HG02588 (cell line): ENCODE results near the gene KIF1C.
"Not testable (repeated sequence)": the region's sequence is repeated elsewhere in the genome, so short reads cannot be mapped to it uniquely, and the experiment has no call there.

Experiments used
- ATAC-seq: cut with Tn5 transposase; IDR thresholded peaks from one replicate; pipeline ENCODE4 v1.9.1; 2021; ENCODE audit warnings: mild to moderate bottlenecking, moderate library complexity; ENCODE audit not compliant: unreplicated experiment

KIF1C gene

GRCh38 chr17:5042157-5043022 is 44.6 kb downstream of the KIF1C start:
- no peak for ATAC-seq

GRCh38 chr17:5043524-5043923 is 45.8 kb downstream of the KIF1C start:
- no peak for ATAC-seq

DNA sequence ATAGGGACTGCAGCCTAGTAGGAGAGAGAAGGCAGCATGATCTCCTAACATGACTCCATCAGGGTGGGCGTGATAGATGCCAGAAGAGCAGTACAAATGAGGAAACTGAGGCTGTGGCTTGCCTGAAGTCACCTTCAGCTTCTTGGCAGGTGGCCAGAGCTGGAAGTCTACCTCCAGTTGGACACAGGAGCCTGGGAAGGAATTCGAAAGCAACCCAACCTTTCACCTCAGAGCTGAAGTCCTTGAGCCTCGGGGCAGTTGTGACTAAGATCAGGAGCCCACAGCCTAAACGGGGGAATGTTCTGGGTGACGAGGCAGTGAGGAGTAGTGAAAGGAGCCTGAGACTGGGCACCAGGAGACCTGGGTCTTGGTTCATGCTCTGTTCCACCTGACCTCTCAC is 46.9 kb downstream of the KIF1C start:
- no peak for ATAC-seq

DNA sequence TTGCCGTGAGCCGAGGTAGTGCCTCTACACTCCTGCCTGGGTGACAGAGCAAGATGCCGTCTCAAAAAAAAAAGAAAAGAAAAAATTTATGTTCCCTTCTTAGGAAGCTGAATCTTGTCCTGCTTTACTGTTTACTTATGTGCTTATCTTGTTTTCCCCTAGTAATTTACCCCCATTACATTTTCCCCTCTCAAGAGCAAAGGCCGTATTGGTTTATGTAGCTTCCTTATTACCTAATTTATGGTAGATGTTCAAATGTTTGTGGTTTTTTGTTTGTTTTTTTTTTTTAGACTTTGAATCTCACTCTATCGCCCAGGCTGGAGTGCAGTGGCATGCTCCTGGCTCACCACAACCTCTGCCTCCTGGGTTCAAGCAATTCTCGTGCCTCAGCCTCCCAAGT is 47.7 kb downstream of the KIF1C start:
- ATAC-seq = no peak

DNA sequence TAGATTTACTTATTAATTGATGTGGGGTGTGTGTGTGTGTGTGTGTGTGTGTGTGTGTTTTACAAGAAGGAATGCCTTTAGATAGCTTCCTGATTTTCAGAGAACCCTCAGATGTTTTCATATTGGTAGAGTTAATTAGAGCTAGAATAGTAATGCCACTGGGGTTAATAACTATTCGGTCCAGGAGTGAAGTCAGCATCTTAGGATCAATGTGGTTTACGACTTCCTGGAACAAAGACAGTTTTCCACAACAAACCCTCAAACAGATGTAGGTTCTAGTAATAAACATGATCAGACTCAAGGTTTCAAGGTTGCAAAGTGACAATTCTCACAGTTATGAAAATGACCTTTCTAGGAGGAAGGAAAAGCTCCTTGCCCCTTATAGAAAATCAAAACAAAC is 49.7 kb downstream of the KIF1C start:
- no peak for ATAC-seq

DNA sequence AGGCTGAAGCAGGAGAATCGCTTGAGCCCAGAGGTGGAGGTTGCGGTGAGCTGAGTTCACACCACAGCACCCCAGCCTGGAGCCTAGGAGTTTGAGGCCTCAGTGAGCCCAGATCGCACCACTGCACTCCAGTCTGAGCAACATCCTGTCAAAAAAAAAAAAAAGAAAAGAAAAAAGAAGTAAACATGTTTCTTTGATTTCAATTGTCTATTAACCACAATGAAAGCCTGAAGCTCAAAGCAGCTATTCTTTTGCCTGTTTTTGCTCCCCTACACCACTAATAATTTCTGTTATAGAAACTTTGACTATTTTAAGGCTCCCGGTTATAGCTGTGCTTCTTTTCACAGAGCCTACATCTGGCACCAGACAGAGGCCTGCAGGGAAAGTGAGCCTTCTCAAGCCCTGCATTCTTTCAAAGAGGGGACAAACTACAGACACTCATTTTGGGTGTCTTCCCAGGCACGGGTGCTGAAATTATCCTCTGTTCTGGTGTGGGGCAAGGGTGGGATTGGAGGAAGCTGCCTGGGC is 51.6 kb downstream of the KIF1C start:
- no peak for ATAC-seq

- ATAC-seq = no peak
These were observed 52.5 kb downstream of the KIF1C start for GRCh38 chr17:5050278-5050677.

- no peak for ATAC-seq
These were observed 57.8 kb downstream of the KIF1C start for GRCh38 chr17:5055543-5055942.

GRCh38 chr17:5065227-5065744 is 67.5 kb downstream of the KIF1C start:
- ATAC-seq = no peak

- no peak for ATAC-seq
These were observed 70.5 kb downstream of the KIF1C start for GRCh38 chr17:5068236-5068635.

GRCh38 chr17:5069724-5070123 is 72.0 kb downstream of the KIF1C start:
- ATAC-seq = no peak

DNA sequence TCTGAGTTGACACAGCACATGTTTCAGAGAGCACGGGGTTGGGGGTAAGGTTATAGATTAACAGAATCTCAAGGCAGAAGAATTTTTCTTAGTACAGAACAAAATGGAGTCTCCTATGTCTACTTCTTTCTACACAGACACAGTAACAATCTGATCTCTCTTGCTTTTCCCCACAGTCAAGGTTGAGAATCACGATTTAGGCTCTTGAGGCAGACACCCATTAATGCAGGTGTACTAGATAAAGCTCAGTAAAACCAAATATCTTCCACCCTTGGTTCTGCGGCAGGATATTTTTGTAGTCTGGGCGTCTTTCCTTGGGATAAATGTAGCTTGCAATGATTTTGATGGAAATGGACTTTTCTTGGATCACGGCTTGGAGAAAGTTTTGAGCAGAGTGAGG is 77.7 kb downstream of the KIF1C start:
- ATAC-seq = not testable (repeated sequence)

DNA sequence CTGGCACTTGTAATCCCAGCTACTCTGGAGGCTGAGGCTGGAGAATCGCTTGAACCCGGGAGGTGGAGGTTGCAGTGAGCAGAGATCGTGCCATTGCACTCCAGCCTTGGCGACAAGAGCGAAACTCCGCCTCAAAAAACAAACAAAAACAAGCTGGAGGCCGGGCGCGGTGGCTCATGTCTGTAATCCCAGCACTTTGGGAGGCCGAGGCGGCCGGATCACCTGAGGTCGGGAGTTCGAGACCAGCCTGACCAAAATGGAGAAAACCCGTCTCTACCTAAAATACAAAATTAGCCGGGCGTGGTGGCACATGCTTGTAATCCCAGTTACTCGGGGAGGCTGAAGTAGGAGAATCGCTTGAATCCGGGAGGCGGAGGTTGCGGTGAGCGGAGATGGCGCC is 79.5 kb downstream of the KIF1C start:
- ATAC-seq = not testable (repeated sequence)

DNA sequence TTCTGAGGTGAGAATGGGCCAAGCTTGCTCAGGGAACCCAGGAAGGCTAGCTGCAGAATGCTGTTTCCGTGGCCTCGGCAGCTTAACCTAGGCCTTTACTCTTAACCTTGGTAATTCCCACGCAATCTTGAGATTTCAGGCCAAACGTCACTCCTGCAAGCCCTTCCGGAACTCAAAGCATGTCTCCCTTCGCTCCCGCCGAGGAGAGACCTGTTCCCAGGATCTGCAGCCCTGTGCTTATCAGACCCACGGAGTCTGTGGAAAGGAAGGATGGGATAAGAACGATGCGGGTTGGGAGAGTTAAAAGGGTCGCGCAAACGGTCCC is 80.0 kb downstream of the KIF1C start:
- no peak for ATAC-seq
